K562 (cell line): ENCODE data around the gene STAMBPL1.

ENCODE experiments used
- HNRNPUL1 ChIP-seq: fragments of 200-400 bp; formaldehyde crosslinking; IDR thresholded peaks from 2 replicates; pipeline ENCODE4 v1.6.1; 2017; ENCODE audit warnings: low read length
- MCM7 ChIP-seq, 2 experiments: fragments of 450-650 bp; IDR thresholded peaks; 2 replicates each; pipeline ENCODE4 v1.6.1; 2016 to 2018
- NFIC ChIP-seq: fragments of 450-650 bp; IDR thresholded peaks from 2 replicates; pipeline ENCODE4 v1.6.1; 2017; ENCODE audit warnings: mild to moderate bottlenecking, inconsistent platforms
- SIN3A ChIP-seq, 2 experiments: fragments of 150-350 bp in 1 of 2; IDR thresholded peaks; 2 replicates each; pipeline ENCODE4 v1.6.1; 2011 to 2016; ENCODE audit warnings: borderline replicate concordance in 2 of 2, low read depth in 2 of 2, low read length in 2 of 2, mild to moderate bottlenecking in 2 of 2, moderate library complexity in 2 of 2; ENCODE audit not compliant: control insufficient read depth in 1 of 2
- ZBED1 ChIP-seq: IDR thresholded peaks from 2 replicates; pipeline ENCODE4 v1.6.1; 2014
- ZBTB17 ChIP-seq: fragments of 450-650 bp; formaldehyde crosslinking; IDR thresholded peaks from 2 replicates; pipeline ENCODE4 v1.4.0; 2020; ENCODE audit warnings: mild to moderate bottlenecking
- TF ChIP-seq, protein P1 (sequence below): fragments of 250-450 bp; sonication (Bioruptor Pico); IDR thresholded peaks from 2 replicates; pipeline ENCODE4 v1.6.1; 2021; ENCODE audit warnings: mild to moderate bottlenecking
- TF ChIP-seq, protein P2 (sequence below), 3 experiments: IDR thresholded peaks in 2 of 3; conservative IDR thresholded peaks in 1 of 3; 2 replicates each; pipeline ENCODE4 v1.5.1; 2011 to 2012; ENCODE audit warnings: low read length in 3 of 3, mild to moderate bottlenecking in 3 of 3, control low read depth in 2 of 3, improper control_type of control experiment in 1 of 3, inconsistent platforms in 1 of 3, low read depth in 1 of 3, mixed read lengths in 1 of 3, moderate library complexity in 1 of 3; ENCODE audit not compliant: insufficient read depth in 2 of 3
- TF ChIP-seq, protein P3 (sequence below), 2 experiments: fragments of 450-650 bp in 1 of 2; sonication (generic) in 1 of 2; formaldehyde crosslinking in 1 of 2; IDR thresholded peaks in 1 of 2; conservative IDR thresholded peaks in 1 of 2; 2 replicates each; pipeline versions ENCODE4 v1.6.1 to v1.8.1; 2016 to 2023; ENCODE audit warnings: mild to moderate bottlenecking in 2 of 2, moderate library complexity in 2 of 2, inconsistent platforms in 1 of 2, missing genetic modification reagents in 1 of 2

DNA sequence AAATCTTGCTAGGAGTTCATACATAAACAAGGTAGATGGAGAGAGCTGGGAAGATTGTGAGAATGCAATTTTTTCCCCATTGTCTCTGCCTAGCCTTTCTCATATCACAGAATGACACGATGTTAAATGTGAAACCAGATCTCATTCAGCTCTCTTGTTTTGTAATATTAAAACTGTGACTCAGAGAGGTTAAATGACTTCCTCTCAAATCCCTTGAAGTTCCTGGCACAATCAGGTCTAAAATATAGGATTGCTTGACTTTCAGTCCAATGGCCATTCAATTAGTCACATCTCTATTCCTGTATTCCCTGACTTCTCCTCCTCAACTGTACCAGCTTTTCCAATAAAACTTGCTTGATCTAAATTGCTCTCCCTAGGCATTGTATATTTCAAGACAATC lies 31.5 kb upstream of the STAMBPL1 start:
- TF ChIP-seq, protein P1, sequence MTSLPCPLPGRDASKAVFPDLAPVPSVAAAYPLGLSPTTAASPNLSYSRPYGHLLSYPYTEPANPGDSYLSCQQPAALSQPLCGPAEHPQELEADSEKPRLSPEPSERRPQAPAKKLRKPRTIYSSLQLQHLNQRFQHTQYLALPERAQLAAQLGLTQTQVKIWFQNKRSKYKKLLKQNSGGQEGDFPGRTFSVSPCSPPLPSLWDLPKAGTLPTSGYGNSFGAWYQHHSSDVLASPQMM (CRISPR knock-in tag), result no peak
- TF ChIP-seq, protein P2, sequence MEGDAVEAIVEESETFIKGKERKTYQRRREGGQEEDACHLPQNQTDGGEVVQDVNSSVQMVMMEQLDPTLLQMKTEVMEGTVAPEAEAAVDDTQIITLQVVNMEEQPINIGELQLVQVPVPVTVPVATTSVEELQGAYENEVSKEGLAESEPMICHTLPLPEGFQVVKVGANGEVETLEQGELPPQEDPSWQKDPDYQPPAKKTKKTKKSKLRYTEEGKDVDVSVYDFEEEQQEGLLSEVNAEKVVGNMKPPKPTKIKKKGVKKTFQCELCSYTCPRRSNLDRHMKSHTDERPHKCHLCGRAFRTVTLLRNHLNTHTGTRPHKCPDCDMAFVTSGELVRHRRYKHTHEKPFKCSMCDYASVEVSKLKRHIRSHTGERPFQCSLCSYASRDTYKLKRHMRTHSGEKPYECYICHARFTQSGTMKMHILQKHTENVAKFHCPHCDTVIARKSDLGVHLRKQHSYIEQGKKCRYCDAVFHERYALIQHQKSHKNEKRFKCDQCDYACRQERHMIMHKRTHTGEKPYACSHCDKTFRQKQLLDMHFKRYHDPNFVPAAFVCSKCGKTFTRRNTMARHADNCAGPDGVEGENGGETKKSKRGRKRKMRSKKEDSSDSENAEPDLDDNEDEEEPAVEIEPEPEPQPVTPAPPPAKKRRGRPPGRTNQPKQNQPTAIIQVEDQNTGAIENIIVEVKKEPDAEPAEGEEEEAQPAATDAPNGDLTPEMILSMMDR (IDR thresholded peaks at IDR 0.05 in 2 of 3, conservative IDR thresholded peaks at IDR 0.05 in 1 of 3; ENCODE audit: insufficient read depth in 2 of 3, low read depth in 1 of 3, low read length in 3 of 3), result no peak
- TF ChIP-seq, protein P3, sequence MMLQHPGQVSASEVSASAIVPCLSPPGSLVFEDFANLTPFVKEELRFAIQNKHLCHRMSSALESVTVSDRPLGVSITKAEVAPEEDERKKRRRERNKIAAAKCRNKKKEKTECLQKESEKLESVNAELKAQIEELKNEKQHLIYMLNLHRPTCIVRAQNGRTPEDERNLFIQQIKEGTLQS (IDR thresholded peaks at IDR 0.05), result no peak
- TF ChIP-seq, protein P3 (CRISPR knock-in tag; conservative IDR thresholded peaks at IDR 0.05), result no peak
- TF ChIP-seq ZBTB17 (no peak), HNRNPUL1 (no peak), MCM7 (IDR thresholded peaks at IDR 0.05) (no peak), SIN3A (IDR thresholded peaks at IDR 0.05; ENCODE audit: borderline replicate concordance in 2 of 2, control insufficient read depth in 1 of 2, low read depth in 2 of 2, low read length in 2 of 2) (no peak), ZBED1 (no peak), NFIC (no peak)
